B cell (primary cell): ENCODE results near the gene PFN3. TPM values are rescaled to one million over a fixed set of nuclear protein-coding genes. Genes with fewer than 3 reads are reported as not detected.

Experiments
- ATAC-seq: fragments of 200-7000 bp; cut with Tn5 transposase; one replicate; pipeline ENCODE4 v1.10.0; 2021; ENCODE audit warnings: low read depth, mild to moderate bottlenecking, moderate number of reproducible peaks, moderate library complexity
- CTCF ChIA-PET: fragments of 350-600 bp; sonication (Branson Sonifier 250); formaldehyde crosslinking; loops from one replicate; lab custom pipeline; 2021; ENCODE audit warnings: antibody characterized with exemption, inconsistent platforms; lab: Charles Lee
- POLR2A ChIA-PET: fragments of 350-600 bp; sonication (Branson Sonifier 250); formaldehyde crosslinking; loops from one replicate; lab custom pipeline; 2021; ENCODE audit warnings: antibody characterized with exemption; lab: Charles Lee
- DNase-seq: peaks from one replicate; pipeline ENCODE4 v3.0.0; 2013
- H2AFZ ChIP-seq: 2 replicates; pipeline ENCODE4 v1.6.1; 2012; ENCODE audit warnings: mild to moderate bottlenecking, low read depth, low read length; ENCODE audit not compliant: insufficient read depth, poor library complexity, severe bottlenecking
- H3K27ac ChIP-seq, 2 donors: 1 replicate in 1 of 2; 2 replicates in 1 of 2; pipeline ENCODE4 v1.5.1; 2012 to 2013; ENCODE audit warnings: low read length in 2 of 2, mild to moderate bottlenecking in 2 of 2, moderate library complexity in 1 of 2
- H3K27me3 ChIP-seq, 4 experiments: fragments of 200-600 bp in 1 of 4; sonication (generic) in 1 of 4; replicated peaks in 1 of 4; 1 replicate in 2 of 4; 2 replicates in 2 of 4; pipeline versions ENCODE4 v1.6.1 to v1.7.0; 2013 to 2016; ENCODE audit warnings: low read length in 3 of 4, mild to moderate bottlenecking in 2 of 4, mixed read lengths in 1 of 4, moderate library complexity in 1 of 4; ENCODE audit not compliant: insufficient read depth in 4 of 4, control insufficient read depth in 3 of 4; ENCODE audit errors: control extremely low read depth in 1 of 4
- H3K36me3 ChIP-seq, 2 experiments: replicated peaks in 1 of 2; 1 replicate in 1 of 2; 2 replicates in 1 of 2; pipeline versions ENCODE4 v1.6.1 to v1.7.1; 2013; ENCODE audit warnings: low read length in 1 of 2; ENCODE audit not compliant: insufficient read depth in 2 of 2, control insufficient read depth in 1 of 2; ENCODE audit errors: control extremely low read depth in 1 of 2, extremely low read depth in 1 of 2
- H3K4me1 ChIP-seq, 2 donors: fragments of 200-600 bp in 1 of 2; sonication (generic) in 1 of 2; 1 replicate in 1 of 2; 2 replicates in 1 of 2; pipeline versions ENCODE4 v1.5.1 to v1.6.1; 2013 to 2017; ENCODE audit warnings: low read length in 2 of 2; ENCODE audit not compliant: control insufficient read depth in 2 of 2, insufficient read depth in 2 of 2
- H3K4me2 ChIP-seq: replicated peaks from 2 replicates; pipeline ENCODE3; 2012; ENCODE audit warnings: mild to moderate bottlenecking, low read depth, low read length; ENCODE audit not compliant: poor library complexity, severe bottlenecking
- H3K4me3 ChIP-seq, 5 experiments: fragments of 200-600 bp in 1 of 5; sonication (generic) in 1 of 5; 1 replicate in 3 of 5; 2 replicates in 2 of 5; pipeline versions ENCODE4 v1.5.1 to v1.7.0; 2011 to 2016; ENCODE audit warnings: low read length in 4 of 5, mild to moderate bottlenecking in 4 of 5, low read depth in 2 of 5, control low read depth in 1 of 5, moderate library complexity in 1 of 5; ENCODE audit not compliant: insufficient read depth in 1 of 5; ENCODE audit errors: control extremely low read depth in 1 of 5, extremely low read depth in 1 of 5
- H3K79me2 ChIP-seq: fragments of 200-600 bp; sonication (generic); one replicate; pipeline ENCODE4 v1.6.0; 2016; ENCODE audit warnings: low read length; ENCODE audit not compliant: control insufficient read depth, insufficient read depth
- H3K9ac ChIP-seq: fragments of 200-600 bp; sonication (generic); 2 replicates; pipeline ENCODE4 v1.6.1; 2017; ENCODE audit warnings: mild to moderate bottlenecking, low read length, moderate library complexity
- H3K9me3 ChIP-seq, 3 donors: one replicate each; pipeline versions ENCODE4 v1.6.1 to v1.7.1; 2013; ENCODE audit warnings: low read length in 2 of 3; ENCODE audit not compliant: control insufficient read depth in 2 of 3, insufficient read depth in 1 of 3; ENCODE audit errors: control extremely low read depth in 1 of 3
- H4K20me1 ChIP-seq: 2 replicates; pipeline ENCODE4 v1.6.0; 2012; ENCODE audit warnings: mild to moderate bottlenecking, low read length; ENCODE audit not compliant: insufficient read depth, control insufficient read depth, poor library complexity, severe bottlenecking
- H3K27ac Mint-ChIP-seq: one replicate; pipeline ENCODE4 v1.8.0; 2021; ENCODE audit warnings: mixed read lengths
- H3K27me3 Mint-ChIP-seq: one replicate; pipeline ENCODE4 v1.8.0; 2021; ENCODE audit warnings: mixed read lengths
- H3K4me1 Mint-ChIP-seq: one replicate; pipeline ENCODE4 v1.8.0; 2021; ENCODE audit warnings: mixed read lengths
- H3K4me3 Mint-ChIP-seq: one replicate; pipeline ENCODE4 v1.8.0; 2021; ENCODE audit warnings: mixed read lengths
- H3K9me3 Mint-ChIP-seq: one replicate; pipeline ENCODE4 v1.8.0; 2022; ENCODE audit warnings: mixed read lengths; ENCODE audit not compliant: insufficient read depth
- CTCF ChIP-seq: fragments of 200-600 bp; IDR thresholded peaks from one replicate; pipeline ENCODE4 v1.8.0; 2022; ENCODE audit warnings: antibody characterized with exemption, mild to moderate bottlenecking
- EZH2 ChIP-seq: IDR thresholded peaks from 2 replicates; pipeline ENCODE4 v1.6.1; 2012; ENCODE audit warnings: borderline replicate concordance, low read depth, mild to moderate bottlenecking, moderate library complexity, low read length; ENCODE audit not compliant: insufficient read depth, poor library complexity, severe bottlenecking
- WGBS: methylation state at CpG from one replicate; pipeline ENCODE4 v1.1.5; 2013; ENCODE audit warnings: missing lambda C conversion rate; ENCODE audit not compliant: insufficient coverage; 5-methylcytosine and 5-hydroxymethylcytosine counted together
- intact Hi-C: fragments of 100-400 bp; cut with micrococcal nuclease; formaldehyde crosslinking; loops from one replicate; pipeline ENCODE4 v1.10.0; 2022
- polyA plus RNA-seq: library from polyadenylated mRNA; depleted of rRNA; stranded (reverse); fragments of >200 nt; gene quantifications from 2 replicates; pipeline ENCODE4 v1.2.3, GENCODE V29; 2012
- total RNA-seq, 2 donors: library from RNA; stranded (reverse); fragments of 120-200 nt in 1 of 2; gene quantifications; 1 replicate in 1 of 2; 2 replicates in 1 of 2; pipeline versions ENCODE4 v1.2.3 to v1.2.4, GENCODE V29; 2013 to 2022

PFN3 gene
- total and polyA plus RNA-seq, 2 donors (not counting 1 experiment from before 2014, with no cell fraction given), result not detected

- H3K27me3 ChIP-seq, result no peaks in the 10 kb centered on the region
- H3K4me1 ChIP-seq, result peaks cover 61 to 68% of the 10 kb centered on the region in 2 donors
- peak overlapping the region; percentile 79 for H2AFZ ChIP-seq
- Mint-ChIP-seq H3K9me3 (no peaks in the 10 kb centered on the region), H3K4me3 (peak overlapping the region; percentile 87), H3K4me1 (peaks cover 78% of the 10 kb centered on the region), H3K27ac (peak overlapping the region; percentile 95), H3K27me3 (no peaks in the 10 kb centered on the region)
- ChIA-PET POLR2A (no interaction called here), CTCF (interaction anchor here (1.0 to 7.2 kb wide), 6 partner anchors 13 to 97 kb away, joined by 3 to 60 read pairs (median 3); no protein-coding TSS in a partner anchor)
- peak overlapping the region; percentile 74 to 96 (median 92) for H3K4me3 ChIP-seq
- no peak for ATAC-seq
- H3K79me2 ChIP-seq, result peaks cover 59% of the 10 kb centered on the region
- peaks cover 0 to 16% of the 10 kb centered on the region in 2 experiments for H3K36me3 ChIP-seq
- peak overlapping the region; percentile 89 for H3K9ac ChIP-seq
- peak overlapping the region; percentile 62 to 80 for H3K27ac ChIP-seq
- H3K4me2 ChIP-seq, result peak overlapping the region; percentile 99
- H3K9me3 ChIP-seq, result no peaks in the 10 kb centered on the region
- peaks cover 50% of the 10 kb centered on the region for H4K20me1 ChIP-seq
- intact Hi-C loops, result no loop called here
- TF ChIP-seq CTCF, result no peak
- no peak for TF ChIP-seq EZH2
- 4% methylated on average over 5 of the region's 5 CpGs for WGBS
- DNase-seq, result no peak
Measured at GRCh38 chr5:177358370-177358819, 42.1 kb downstream of the PFN3 start.
